ENCODE measurements around the gene MS4A4E.

The MS4A4E gene

DNA sequence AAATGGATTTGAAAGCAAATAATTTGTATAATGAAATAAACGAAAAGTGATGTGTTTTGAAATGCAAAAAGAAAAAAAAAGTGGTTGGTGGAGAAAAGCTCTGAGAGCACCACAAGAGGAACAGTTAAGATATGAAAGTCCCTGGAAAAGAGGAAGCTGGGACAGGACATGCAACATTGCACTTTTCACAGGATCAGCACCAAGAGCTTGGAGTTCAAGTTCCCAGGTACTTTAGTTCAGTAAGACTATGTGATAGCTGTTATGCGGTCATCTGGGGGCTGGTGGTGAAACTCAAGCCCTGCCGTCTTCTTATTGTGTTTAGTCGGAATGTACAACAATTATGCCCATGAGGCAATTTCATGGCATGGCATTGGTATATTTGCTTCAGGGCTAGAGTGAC, 20.5 kb upstream of the MS4A4E start:
- Histone ChIP-seq H3K4me1 (ENCODE audit: control insufficient read depth in 2 of 2, insufficient read depth in 2 of 2, low read length in 2 of 2) (no peaks in the 10 kb centered on the region), H3K4me3 (ENCODE audit: low read length in 2 of 2) (no peak overlapping the region), H3K27ac (ENCODE audit: low read depth in 2 of 2, low read length in 2 of 2) (no peak overlapping the region), H3K9me3 (ENCODE audit: control insufficient read depth in 2 of 2, low read length in 2 of 2) (no peaks in the 10 kb centered on the region), H3K36me3 (ENCODE audit: control insufficient read depth in 2 of 2, insufficient read depth in 2 of 2, low read length in 2 of 2) (no peaks in the 10 kb centered on the region), H3K9ac (ENCODE audit: low read depth in 1 of 2, low read length in 2 of 2) (no peak overlapping the region), H3K27me3 (ENCODE audit: control insufficient read depth in 2 of 2, insufficient read depth in 2 of 2, low read length in 2 of 2) (no peaks in the 10 kb centered on the region)

DNA sequence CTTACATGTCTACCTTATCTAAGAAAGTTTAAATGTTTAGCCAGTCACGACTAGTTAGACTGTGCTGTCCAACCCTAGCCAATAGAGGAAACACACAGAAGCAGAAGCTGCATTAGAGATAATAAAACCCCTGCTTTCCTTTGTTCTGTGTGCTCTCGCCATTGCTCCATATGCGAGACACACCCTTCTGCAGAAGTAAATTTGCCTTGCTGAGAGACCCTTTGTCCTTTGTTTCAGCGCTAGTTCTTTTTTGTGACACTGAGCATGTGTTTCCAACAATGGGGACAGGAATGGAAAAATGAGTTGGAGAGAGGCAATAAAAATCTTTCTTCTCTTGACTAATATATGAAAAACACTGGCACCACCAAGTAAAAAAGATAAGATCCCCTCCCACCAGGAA, 18.1 kb upstream of the MS4A4E start:
- H3K27me3 ChIP-seq (ENCODE audit: control insufficient read depth in 2 of 2, insufficient read depth in 2 of 2, low read length in 2 of 2): no peaks in the 10 kb centered on the region
- no peak overlapping the region for H3K9ac ChIP-seq (ENCODE audit: low read depth in 1 of 2, low read length in 2 of 2)
- no peaks in the 10 kb centered on the region for H3K4me1 ChIP-seq (ENCODE audit: control insufficient read depth in 2 of 2, insufficient read depth in 2 of 2, low read length in 2 of 2)
- no peak overlapping the region for H3K4me3 ChIP-seq (ENCODE audit: low read length in 2 of 2)
- no peak overlapping the region for H3K27ac ChIP-seq (ENCODE audit: low read depth in 2 of 2, low read length in 2 of 2)
- no peaks in the 10 kb centered on the region for H3K36me3 ChIP-seq (ENCODE audit: control insufficient read depth in 2 of 2, insufficient read depth in 2 of 2, low read length in 2 of 2)
- H3K9me3 ChIP-seq (ENCODE audit: control insufficient read depth in 2 of 2, low read length in 2 of 2): no peaks in the 10 kb centered on the region

DNA sequence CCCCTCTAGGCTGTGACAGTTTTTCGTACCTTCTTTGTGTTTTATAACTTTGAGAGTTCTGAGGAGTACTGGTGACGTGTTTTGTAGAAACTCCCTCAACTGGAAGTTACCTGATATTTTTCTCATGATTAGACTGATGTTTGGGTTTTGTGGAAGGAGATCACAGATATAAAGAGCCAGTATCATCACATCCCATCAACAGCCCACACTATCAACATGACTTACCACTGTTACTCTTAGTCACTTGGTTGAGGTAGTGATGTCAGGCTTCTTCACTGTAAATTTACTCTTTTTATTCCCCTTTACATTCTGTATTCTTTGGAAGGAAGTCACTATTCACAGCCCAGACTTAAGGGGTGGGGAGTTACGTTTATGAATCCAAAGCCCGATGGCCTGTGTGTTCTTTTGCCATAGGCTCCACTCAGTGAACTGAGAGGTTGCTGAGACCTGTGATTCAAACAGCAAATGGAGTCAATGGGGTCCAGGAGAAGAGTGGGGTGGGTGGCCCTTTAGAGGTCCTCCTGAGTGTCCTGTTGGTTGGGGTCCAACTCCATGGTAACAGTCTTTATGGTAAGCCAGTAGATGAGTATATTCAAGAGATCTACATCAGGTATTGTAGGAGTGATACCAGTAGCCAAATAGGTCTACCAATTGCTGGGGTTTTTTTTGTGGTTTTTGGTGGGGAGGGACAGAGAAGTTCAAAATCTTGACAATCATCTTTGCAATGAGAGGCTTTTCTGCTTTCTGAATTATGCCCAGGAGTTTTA, 15.2 kb upstream of the MS4A4E start:
- Histone ChIP-seq H3K9me3 (ENCODE audit: control insufficient read depth in 2 of 2, low read length in 2 of 2) (no peaks in the 10 kb centered on the region), H3K27me3 (ENCODE audit: control insufficient read depth in 2 of 2, insufficient read depth in 2 of 2, low read length in 2 of 2) (no peaks in the 10 kb centered on the region), H3K27ac (ENCODE audit: low read depth in 2 of 2, low read length in 2 of 2) (no peak overlapping the region), H3K4me3 (ENCODE audit: low read length in 2 of 2) (no peak overlapping the region), H3K4me1 (ENCODE audit: control insufficient read depth in 2 of 2, insufficient read depth in 2 of 2, low read length in 2 of 2) (no peaks in the 10 kb centered on the region), H3K36me3 (ENCODE audit: control insufficient read depth in 2 of 2, insufficient read depth in 2 of 2, low read length in 2 of 2) (no peaks in the 10 kb centered on the region), H3K9ac (ENCODE audit: low read depth in 1 of 2, low read length in 2 of 2) (no peak overlapping the region)

DNA sequence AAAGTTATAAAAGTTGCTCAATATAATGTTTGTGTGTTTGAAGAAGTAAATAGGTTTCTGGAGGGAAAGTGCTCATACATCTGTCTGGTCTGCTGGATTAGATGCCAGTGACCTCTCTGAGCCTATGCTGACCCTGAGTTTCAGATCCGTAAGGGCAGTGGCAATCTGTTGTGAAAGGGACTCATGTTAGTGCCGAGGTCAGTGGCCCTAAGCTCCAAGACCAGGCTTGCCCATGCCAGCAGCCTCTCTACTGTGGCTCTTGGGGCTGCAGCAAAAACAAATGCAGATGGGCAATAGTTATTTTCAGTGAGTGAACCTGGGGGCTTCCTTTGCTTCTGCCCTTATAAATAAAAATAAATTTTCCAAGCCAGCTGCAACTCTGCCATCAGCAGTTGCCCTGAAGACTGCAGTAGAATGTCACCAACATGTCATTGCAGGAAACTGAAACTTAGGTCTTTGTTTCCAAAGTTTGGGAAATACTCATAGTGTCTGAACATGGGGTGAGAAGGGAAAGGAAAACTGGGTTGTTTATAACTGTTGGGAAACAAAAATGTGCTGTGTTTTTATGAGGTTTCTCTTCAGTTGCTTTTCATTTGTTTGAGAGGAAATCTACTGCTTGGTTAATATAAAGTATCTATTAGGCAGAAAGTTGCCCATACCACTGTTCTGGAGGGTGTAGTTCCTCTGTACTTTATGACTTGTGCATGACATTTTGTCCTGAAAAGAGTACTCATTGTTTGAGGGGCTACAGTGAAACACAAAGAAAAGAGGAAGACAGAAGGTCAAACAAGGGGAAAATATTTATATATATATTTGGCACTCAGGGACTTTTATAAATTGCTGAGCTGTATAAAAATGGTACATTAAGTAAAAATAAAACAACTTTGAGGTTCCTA, 9.5 kb upstream of the MS4A4E start:
- Histone ChIP-seq H3K9me3 (ENCODE audit: control insufficient read depth in 2 of 2, low read length in 2 of 2) (no peaks in the 10 kb centered on the region), H3K4me3 (ENCODE audit: low read length in 2 of 2) (no peak overlapping the region), H3K36me3 (ENCODE audit: control insufficient read depth in 2 of 2, insufficient read depth in 2 of 2, low read length in 2 of 2) (no peaks in the 10 kb centered on the region), H3K27me3 (ENCODE audit: control insufficient read depth in 2 of 2, insufficient read depth in 2 of 2, low read length in 2 of 2) (no peaks in the 10 kb centered on the region), H3K4me1 (ENCODE audit: control insufficient read depth in 2 of 2, insufficient read depth in 2 of 2, low read length in 2 of 2) (no peaks in the 10 kb centered on the region), H3K27ac (ENCODE audit: low read depth in 2 of 2, low read length in 2 of 2) (peak overlapping the region; percentile 12 to 35), H3K9ac (ENCODE audit: low read depth in 1 of 2, low read length in 2 of 2) (no peak overlapping the region)

DNA sequence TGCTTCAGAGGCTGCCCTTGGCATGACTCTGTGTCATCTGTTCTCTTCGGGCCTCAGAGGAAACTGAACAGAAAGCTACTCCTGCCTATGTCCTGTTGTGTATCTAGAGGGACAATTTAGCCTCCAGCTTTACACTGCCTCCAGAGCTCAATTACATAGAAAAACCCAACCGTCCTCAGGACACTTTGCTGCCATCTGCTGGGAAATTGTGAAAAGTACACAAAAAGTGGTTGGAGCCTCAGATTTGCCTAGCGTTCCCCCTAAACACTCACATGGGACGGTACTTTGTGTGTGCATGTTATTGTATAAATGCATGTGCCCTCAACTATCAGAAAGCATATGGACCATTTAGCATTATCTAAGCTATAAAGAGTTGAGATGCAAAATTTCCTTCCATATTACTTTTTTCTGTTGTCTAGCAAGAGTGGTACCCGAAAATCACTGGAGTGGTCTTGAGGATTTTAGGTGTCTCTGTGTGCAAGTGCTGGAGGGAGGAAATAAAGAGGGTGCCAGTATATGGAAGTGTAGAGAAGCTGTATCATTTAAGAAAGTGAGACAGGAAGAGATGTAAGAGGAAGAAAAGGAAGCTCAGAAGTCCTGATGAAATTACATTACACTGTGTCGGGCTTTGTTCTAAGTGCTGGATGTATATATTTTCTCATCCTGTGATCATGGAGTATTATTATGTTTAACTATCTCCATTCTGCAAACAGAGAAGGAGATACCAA, 8.7 kb upstream of the MS4A4E start:
- Histone ChIP-seq H3K9me3 (ENCODE audit: control insufficient read depth in 2 of 2, low read length in 2 of 2) (no peaks in the 10 kb centered on the region), H3K9ac (ENCODE audit: low read depth in 1 of 2, low read length in 2 of 2) (no peak overlapping the region), H3K4me3 (ENCODE audit: low read length in 2 of 2) (no peak overlapping the region), H3K36me3 (ENCODE audit: control insufficient read depth in 2 of 2, insufficient read depth in 2 of 2, low read length in 2 of 2) (no peaks in the 10 kb centered on the region), H3K27me3 (ENCODE audit: control insufficient read depth in 2 of 2, insufficient read depth in 2 of 2, low read length in 2 of 2) (no peaks in the 10 kb centered on the region), H3K4me1 (ENCODE audit: control insufficient read depth in 2 of 2, insufficient read depth in 2 of 2, low read length in 2 of 2) (no peaks in the 10 kb centered on the region), H3K27ac (ENCODE audit: low read depth in 2 of 2, low read length in 2 of 2) (peak overlapping the region; percentile 12 to 35)

DNA sequence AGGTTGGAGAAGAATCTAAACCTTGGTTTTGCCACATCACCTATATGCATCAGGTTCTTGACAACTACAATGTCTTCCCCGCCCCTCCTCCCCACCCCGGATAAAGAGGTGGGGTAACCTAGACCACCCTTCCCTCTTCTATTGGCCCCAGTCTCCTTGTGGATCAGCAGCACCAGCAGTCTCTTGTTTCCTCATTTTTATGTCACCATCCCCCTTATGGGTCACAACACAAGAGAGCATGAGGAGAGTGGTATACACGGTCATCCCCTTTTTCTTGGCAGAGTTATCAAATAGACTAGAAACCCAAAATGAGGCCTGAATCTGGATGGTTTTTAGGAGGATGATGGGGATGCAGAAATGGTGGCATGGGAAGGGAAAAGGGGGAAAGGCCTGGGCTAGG, 1.2 kb downstream of the MS4A4E start:
- peaks cover 0 to 2% of the 10 kb centered on the region in 2 donors for H3K27me3 ChIP-seq (ENCODE audit: control insufficient read depth in 2 of 2, insufficient read depth in 2 of 2, low read length in 2 of 2)
- H3K4me3 ChIP-seq (ENCODE audit: low read length in 2 of 2): no peak overlapping the region
- no peaks in the 10 kb centered on the region for H3K9me3 ChIP-seq (ENCODE audit: control insufficient read depth in 2 of 2, low read length in 2 of 2)
- H3K36me3 ChIP-seq (ENCODE audit: control insufficient read depth in 2 of 2, insufficient read depth in 2 of 2, low read length in 2 of 2): no peaks in the 10 kb centered on the region
- H3K4me1 ChIP-seq (ENCODE audit: control insufficient read depth in 2 of 2, insufficient read depth in 2 of 2, low read length in 2 of 2): no peaks in the 10 kb centered on the region
- H3K27ac ChIP-seq (ENCODE audit: low read depth in 2 of 2, low read length in 2 of 2): no peak overlapping the region
- H3K9ac ChIP-seq (ENCODE audit: low read depth in 1 of 2, low read length in 2 of 2): no peak overlapping the region

DNA sequence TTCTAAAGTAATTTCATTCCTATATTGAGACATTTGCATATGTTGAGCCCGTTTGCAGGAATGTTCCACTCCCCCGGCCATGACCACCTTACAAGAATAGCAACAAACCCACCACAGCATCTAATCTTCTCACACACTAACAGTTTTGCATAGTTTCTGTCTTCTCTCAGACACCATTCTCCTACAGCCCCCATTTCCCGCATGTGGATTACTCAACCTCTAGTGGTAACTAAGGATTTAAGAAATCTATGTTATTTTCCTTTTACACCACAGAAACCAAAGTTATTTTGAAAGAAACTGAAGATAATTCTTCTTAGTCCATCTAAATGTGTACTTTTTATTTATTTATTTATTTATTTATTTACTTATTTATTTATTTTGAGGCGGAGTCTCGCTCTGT, 2.3 kb downstream of the MS4A4E start:
- Histone ChIP-seq H3K4me3 (ENCODE audit: low read length in 2 of 2) (no peak overlapping the region), H3K9me3 (ENCODE audit: control insufficient read depth in 2 of 2, low read length in 2 of 2) (no peaks in the 10 kb centered on the region), H3K36me3 (ENCODE audit: control insufficient read depth in 2 of 2, insufficient read depth in 2 of 2, low read length in 2 of 2) (no peaks in the 10 kb centered on the region), H3K27me3 (ENCODE audit: control insufficient read depth in 2 of 2, insufficient read depth in 2 of 2, low read length in 2 of 2) (peaks cover 0 to 2% of the 10 kb centered on the region in 2 donors), H3K27ac (ENCODE audit: low read depth in 2 of 2, low read length in 2 of 2) (no peak overlapping the region), H3K4me1 (ENCODE audit: control insufficient read depth in 2 of 2, insufficient read depth in 2 of 2, low read length in 2 of 2) (no peaks in the 10 kb centered on the region), H3K9ac (ENCODE audit: low read depth in 1 of 2, low read length in 2 of 2) (no peak overlapping the region)

DNA sequence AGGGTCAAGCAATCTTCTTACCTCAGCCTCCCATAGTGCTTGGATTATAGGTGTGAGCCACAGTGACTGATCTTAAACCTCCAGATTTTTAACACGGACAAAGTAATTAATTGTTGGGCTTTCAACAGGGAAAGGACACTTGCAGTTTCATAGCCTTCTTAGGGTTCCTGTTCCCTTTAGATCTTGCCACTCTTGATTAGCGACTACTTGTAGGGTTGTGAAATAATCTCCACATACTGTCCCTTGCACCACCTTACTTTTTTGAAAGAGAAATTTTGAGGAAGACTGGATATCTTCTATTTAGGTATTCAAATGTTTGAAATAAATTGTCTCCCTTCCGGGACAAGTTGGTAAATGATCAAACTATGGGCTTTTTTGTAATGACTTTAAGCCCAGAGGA, 7.6 kb downstream of the MS4A4E start:
- H3K9ac ChIP-seq (ENCODE audit: low read depth in 1 of 2, low read length in 2 of 2): no peak overlapping the region
- no peaks in the 10 kb centered on the region for H3K27me3 ChIP-seq (ENCODE audit: control insufficient read depth in 2 of 2, insufficient read depth in 2 of 2, low read length in 2 of 2)

DNA sequence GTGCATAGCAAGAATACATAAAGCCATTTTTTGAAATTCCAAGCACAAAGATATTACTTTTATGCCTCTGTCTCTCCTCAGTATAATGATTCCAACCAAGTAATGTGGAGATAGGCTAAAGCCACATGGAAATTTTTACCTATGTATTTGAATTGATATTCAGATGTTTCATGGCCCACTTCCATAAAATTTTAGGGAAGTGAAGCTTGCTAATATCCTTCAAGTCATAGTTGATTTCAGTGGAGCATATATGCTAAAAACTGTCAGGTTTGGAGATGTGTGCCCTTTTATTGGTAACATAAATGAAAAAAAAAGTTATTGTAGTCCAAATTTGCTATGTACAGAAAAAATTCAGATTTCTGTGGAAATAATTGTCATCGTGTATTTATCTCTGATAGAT, 12.3 kb downstream of the MS4A4E start:
- Histone ChIP-seq H3K27ac (ENCODE audit: low read depth in 2 of 2, low read length in 2 of 2) (no peak overlapping the region), H3K4me3 (ENCODE audit: low read length in 2 of 2) (no peak overlapping the region), H3K36me3 (ENCODE audit: control insufficient read depth in 2 of 2, insufficient read depth in 2 of 2, low read length in 2 of 2) (no peaks in the 10 kb centered on the region), H3K9me3 (ENCODE audit: control insufficient read depth in 2 of 2, low read length in 2 of 2) (no peaks in the 10 kb centered on the region), H3K9ac (ENCODE audit: low read depth in 1 of 2, low read length in 2 of 2) (no peak overlapping the region), H3K27me3 (ENCODE audit: control insufficient read depth in 2 of 2, insufficient read depth in 2 of 2, low read length in 2 of 2) (no peaks in the 10 kb centered on the region), H3K4me1 (ENCODE audit: control insufficient read depth in 2 of 2, insufficient read depth in 2 of 2, low read length in 2 of 2) (no peaks in the 10 kb centered on the region)

More for the DNA sequence above, 7.6 kb downstream of the MS4A4E start:
- Histone ChIP-seq H3K27ac (ENCODE audit: low read depth in 2 of 2, low read length in 2 of 2) (no peak overlapping the region), H3K36me3 (ENCODE audit: control insufficient read depth in 2 of 2, insufficient read depth in 2 of 2, low read length in 2 of 2) (no peaks in the 10 kb centered on the region), H3K4me1 (ENCODE audit: control insufficient read depth in 2 of 2, insufficient read depth in 2 of 2, low read length in 2 of 2) (no peaks in the 10 kb centered on the region), H3K4me3 (ENCODE audit: low read length in 2 of 2) (no peak overlapping the region), H3K9me3 (ENCODE audit: control insufficient read depth in 2 of 2, low read length in 2 of 2) (no peaks in the 10 kb centered on the region)

DNA sequence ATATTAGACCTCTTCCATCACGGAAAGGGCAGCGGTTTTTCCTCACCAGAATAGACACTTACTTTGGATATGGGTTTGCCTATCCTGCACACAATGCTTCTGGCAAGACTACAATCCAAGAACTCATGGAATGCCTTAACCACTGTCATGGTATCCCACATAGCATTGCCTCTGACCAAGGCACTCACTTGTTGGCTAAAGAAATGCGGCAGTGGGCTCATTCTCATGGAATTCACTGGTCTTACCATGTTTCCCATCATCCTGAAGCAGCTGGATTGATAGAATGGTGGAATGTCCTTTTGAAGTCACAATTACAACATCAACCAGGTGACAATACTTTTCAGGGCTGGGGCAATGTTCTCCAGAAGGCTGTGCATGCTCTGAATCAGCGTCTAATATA, 20.8 kb downstream of the MS4A4E start:
- no peak overlapping the region for H3K9ac ChIP-seq (ENCODE audit: low read depth in 1 of 2, low read length in 2 of 2)
- no peak overlapping the region for H3K4me3 ChIP-seq (ENCODE audit: low read length in 2 of 2)

More for the DNA sequence above, 20.8 kb downstream of the MS4A4E start:
- Histone ChIP-seq H3K27ac (ENCODE audit: low read depth in 2 of 2, low read length in 2 of 2) (no peak overlapping the region), H3K36me3 (ENCODE audit: control insufficient read depth in 2 of 2, insufficient read depth in 2 of 2, low read length in 2 of 2) (no peaks in the 10 kb centered on the region), H3K27me3 (ENCODE audit: control insufficient read depth in 2 of 2, insufficient read depth in 2 of 2, low read length in 2 of 2) (no peaks in the 10 kb centered on the region), H3K4me1 (ENCODE audit: control insufficient read depth in 2 of 2, insufficient read depth in 2 of 2, low read length in 2 of 2) (no peaks in the 10 kb centered on the region), H3K9me3 (ENCODE audit: control insufficient read depth in 2 of 2, low read length in 2 of 2) (no peaks in the 10 kb centered on the region)
